Progenitor cell of endocrine pancreas (in vitro differentiated cells): ENCODE results near the gene TNNC2. TPM values are rescaled to one million over a fixed set of nuclear protein-coding genes. Genes with fewer than 3 reads are reported as not detected.

Source experiments
- DNase-seq: peaks from one replicate; pipeline ENCODE4 v3.0.0; 2021; ENCODE audit warnings: low spot score; ENCODE audit not compliant: unreplicated experiment
- H3K27ac Mint-ChIP-seq: 2 replicates; pipeline ENCODE4 v1.8.0; 2021; ENCODE audit warnings: mild to moderate bottlenecking, moderate library complexity, mixed read lengths
- H3K27me3 Mint-ChIP-seq: 2 replicates; pipeline ENCODE4 v1.8.0; 2021; ENCODE audit warnings: mixed read lengths
- H3K36me3 Mint-ChIP-seq: 2 replicates; pipeline ENCODE4 v1.8.0; 2022; ENCODE audit warnings: mixed read lengths; ENCODE audit not compliant: insufficient read depth
- H3K4me1 Mint-ChIP-seq: 2 replicates; pipeline ENCODE4 v1.8.0; 2021; ENCODE audit warnings: low read depth, mixed read lengths
- H3K4me3 Mint-ChIP-seq: 2 replicates; pipeline ENCODE4 v1.8.0; 2021; ENCODE audit warnings: low read depth, mild to moderate bottlenecking, moderate library complexity, mixed read lengths
- H3K9me3 Mint-ChIP-seq: 2 replicates; pipeline ENCODE4 v1.8.0; 2021; ENCODE audit warnings: low read depth, mixed read lengths
- total RNA-seq: library from RNA; stranded (reverse); gene quantifications from 2 replicates; pipeline ENCODE4 v1.2.1, GENCODE V29; 2021
- TF ChIP-seq, protein P1 (sequence below): fragments of 200-600 bp; sonication (generic); IDR thresholded peaks from one replicate; pipeline ENCODE4 v1.5.0; 2021; ENCODE audit warnings: antibody characterized with exemption, mild to moderate bottlenecking; ENCODE audit not compliant: unreplicated experiment

The TNNC2 gene
- total RNA-seq, 1 donor from 2014 or later: not detected

DNA sequence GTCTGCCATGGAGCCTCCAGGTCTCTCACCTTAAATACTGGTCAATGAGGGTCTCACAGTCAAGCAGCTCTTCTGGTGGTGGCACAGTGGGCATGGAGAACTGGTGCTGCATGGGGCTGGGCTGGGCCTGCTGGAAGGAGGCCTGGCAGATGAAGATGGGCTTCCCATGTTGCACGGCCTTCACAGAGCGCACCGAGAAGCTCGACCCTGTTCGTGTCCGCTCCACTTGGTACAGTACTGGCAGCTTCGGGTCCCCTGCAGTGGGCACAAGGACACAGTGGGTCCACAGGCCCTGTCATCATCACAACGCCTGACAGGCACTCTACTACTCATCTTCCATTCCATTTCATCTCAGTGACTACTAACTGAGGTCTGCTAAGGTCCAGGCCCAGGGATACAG is 21.3 kb upstream of the TNNC2 start:
- no peak for DNase-seq
- no peak overlapping the region for H3K27ac Mint-ChIP-seq
- H3K9me3 Mint-ChIP-seq: no peaks in the 10 kb centered on the region
- H3K4me1 Mint-ChIP-seq: peaks cover 2% of the 10 kb centered on the region
- TF ChIP-seq, protein P1, sequence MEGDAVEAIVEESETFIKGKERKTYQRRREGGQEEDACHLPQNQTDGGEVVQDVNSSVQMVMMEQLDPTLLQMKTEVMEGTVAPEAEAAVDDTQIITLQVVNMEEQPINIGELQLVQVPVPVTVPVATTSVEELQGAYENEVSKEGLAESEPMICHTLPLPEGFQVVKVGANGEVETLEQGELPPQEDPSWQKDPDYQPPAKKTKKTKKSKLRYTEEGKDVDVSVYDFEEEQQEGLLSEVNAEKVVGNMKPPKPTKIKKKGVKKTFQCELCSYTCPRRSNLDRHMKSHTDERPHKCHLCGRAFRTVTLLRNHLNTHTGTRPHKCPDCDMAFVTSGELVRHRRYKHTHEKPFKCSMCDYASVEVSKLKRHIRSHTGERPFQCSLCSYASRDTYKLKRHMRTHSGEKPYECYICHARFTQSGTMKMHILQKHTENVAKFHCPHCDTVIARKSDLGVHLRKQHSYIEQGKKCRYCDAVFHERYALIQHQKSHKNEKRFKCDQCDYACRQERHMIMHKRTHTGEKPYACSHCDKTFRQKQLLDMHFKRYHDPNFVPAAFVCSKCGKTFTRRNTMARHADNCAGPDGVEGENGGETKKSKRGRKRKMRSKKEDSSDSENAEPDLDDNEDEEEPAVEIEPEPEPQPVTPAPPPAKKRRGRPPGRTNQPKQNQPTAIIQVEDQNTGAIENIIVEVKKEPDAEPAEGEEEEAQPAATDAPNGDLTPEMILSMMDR: no peak
- H3K27me3 Mint-ChIP-seq: no peaks in the 10 kb centered on the region
- peaks cover 5% of the 10 kb centered on the region for H3K36me3 Mint-ChIP-seq
- no peak overlapping the region for H3K4me3 Mint-ChIP-seq

DNA sequence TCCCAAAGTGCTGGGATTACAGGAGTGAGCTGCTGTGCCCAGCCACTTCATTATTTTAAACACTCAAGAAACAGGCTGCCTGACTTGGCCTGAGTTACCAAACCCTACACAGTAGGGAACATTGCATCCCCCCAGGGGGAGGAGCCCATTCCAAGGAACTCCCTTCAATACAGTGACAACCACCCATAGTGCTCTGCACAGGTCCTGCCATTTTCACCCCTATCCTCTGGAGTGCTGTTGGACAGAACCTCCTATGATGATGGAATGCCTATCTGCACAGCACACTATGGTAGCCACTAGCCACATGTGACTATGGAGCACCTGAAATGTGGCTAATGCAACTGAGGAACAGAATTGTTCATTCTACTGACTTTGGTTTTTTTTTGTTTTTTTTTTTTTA is 18.3 kb upstream of the TNNC2 start:
- TF ChIP-seq, protein P1: no peak
- no peaks in the 10 kb centered on the region for H3K27me3 Mint-ChIP-seq
- H3K4me1 Mint-ChIP-seq: no peaks in the 10 kb centered on the region
- no peak for DNase-seq
- H3K27ac Mint-ChIP-seq: no peak overlapping the region
- no peaks in the 10 kb centered on the region for H3K9me3 Mint-ChIP-seq
- H3K4me3 Mint-ChIP-seq: no peak overlapping the region
- peaks cover 7% of the 10 kb centered on the region for H3K36me3 Mint-ChIP-seq

DNA sequence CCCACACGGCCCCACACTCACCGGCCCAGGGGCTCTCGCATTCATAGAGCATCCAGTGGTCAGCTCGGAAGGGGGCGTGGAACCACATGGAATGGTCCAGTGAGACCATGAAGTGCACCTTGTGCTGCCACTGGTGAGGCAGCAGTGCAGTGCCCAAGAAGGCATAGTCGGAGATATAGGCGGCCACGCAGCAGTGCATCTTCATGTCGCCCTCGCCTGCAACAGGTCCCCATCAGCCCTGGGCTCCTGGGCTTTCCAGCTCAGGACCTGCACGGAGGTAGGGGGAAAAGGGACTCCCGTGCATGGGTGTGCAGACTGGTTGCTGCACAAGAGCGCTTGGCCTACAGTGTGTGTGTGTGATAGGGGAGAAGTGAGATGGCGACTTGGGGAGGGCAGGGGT is 16.4 kb upstream of the TNNC2 start:
- no peak overlapping the region for H3K4me3 Mint-ChIP-seq
- TF ChIP-seq, protein P1: no peak
- no peaks in the 10 kb centered on the region for H3K4me1 Mint-ChIP-seq
- no peak for DNase-seq
- H3K9me3 Mint-ChIP-seq: no peaks in the 10 kb centered on the region
- peaks cover 8% of the 10 kb centered on the region for H3K36me3 Mint-ChIP-seq
- H3K27me3 Mint-ChIP-seq: no peaks in the 10 kb centered on the region
- no peak overlapping the region for H3K27ac Mint-ChIP-seq

DNA sequence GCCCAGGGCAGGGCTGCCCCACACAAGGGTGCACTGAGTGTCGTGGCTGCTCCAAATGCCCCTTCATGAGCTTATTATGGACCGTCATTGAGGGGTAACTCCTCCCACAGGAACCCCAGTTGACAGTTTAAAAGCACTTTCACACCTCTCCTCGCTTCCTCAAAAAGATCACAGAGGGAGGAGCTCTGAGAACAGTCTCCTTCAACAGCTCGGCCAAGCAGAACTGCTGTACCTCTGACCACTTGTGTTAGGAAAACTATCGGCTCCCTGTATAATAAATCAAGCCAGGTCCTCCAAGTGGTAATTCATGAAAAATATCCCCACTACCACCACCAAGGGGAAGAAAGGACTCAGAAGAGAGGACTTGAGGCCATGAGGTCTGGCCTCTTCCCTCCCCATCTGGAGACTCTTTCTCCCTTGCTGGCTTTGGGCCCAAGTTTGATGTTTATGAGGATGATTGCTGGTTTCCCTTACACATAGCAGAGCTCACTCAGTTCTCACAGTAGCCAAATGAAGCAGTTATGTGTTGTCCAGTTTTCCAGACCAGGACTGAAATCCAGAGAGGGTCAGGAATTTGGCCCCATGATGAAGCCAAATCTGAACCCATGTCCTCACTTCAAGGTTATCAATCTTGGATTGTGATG is 15.2 kb upstream of the TNNC2 start:
- TF ChIP-seq, protein P1: no peak
- Mint-ChIP-seq H3K9me3 (no peaks in the 10 kb centered on the region), H3K27me3 (no peaks in the 10 kb centered on the region), H3K27ac (no peak overlapping the region), H3K4me1 (no peaks in the 10 kb centered on the region), H3K4me3 (no peak overlapping the region), H3K36me3 (peaks cover 8% of the 10 kb centered on the region)
- no peak for DNase-seq

DNA sequence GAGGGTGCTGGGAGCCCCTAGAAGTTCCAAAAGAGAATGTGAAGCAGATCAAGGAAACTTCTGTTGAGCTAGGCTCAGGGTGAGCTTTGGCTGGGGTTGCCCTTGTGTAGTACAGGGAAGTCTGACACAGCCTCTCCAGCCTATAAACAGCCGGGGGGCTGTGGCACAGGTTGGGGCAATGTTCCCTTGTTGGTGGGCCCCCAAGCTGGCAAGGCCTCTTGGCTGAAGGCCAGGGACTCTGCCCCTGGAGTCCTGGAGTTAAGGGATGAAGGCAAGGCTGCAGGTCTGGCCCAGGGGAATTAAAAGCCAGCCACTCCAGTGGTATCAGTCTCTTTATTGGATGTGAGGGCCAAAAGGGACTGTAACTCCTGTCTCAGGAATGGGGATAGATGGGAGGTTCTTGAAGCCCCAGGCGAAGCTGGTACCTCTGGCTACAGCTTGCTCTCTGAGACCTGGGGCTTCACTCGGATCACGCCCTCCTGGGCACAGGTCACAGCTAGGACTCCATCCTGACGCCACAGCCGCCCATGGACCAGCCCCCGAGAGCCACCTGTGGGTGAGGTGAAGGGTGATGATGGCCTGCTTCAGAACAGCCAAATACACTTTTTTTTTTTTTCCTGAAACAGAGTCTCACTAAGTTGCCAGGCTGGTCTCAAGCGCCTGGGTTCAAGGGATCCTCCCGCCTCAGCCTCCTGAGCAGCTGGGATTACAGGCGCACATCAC is 14.5 kb upstream of the TNNC2 start:
- TF ChIP-seq, protein P1: no peak
- Mint-ChIP-seq H3K4me1 (no peaks in the 10 kb centered on the region), H3K27ac (no peak overlapping the region), H3K4me3 (no peak overlapping the region), H3K9me3 (no peaks in the 10 kb centered on the region), H3K36me3 (peaks cover 10% of the 10 kb centered on the region), H3K27me3 (no peaks in the 10 kb centered on the region)
- no peak for DNase-seq
